GM19455 (cell line): ENCODE results near the gene CDK10.
"Not testable (repeated sequence)": the region's sequence is repeated elsewhere in the genome, so short reads cannot be mapped to it uniquely, and the experiment has no call there.

Source experiments
- ATAC-seq: cut with Tn5 transposase; IDR thresholded peaks from one replicate; pipeline ENCODE4 v1.9.1; 2021; ENCODE audit not compliant: unreplicated experiment

CDK10 gene

GRCh38 chr16:89667633-89668032 is 18.9 kb upstream of the CDK10 start:
- no peak for ATAC-seq

GRCh38 chr16:89668790-89669158 is 17.7 kb upstream of the CDK10 start:
- no peak for ATAC-seq

GRCh38 chr16:89669755-89670154 is 16.7 kb upstream of the CDK10 start:
- no peak for ATAC-seq

- no peak for ATAC-seq
Measured at GRCh38 chr16:89670496-89671431, 15.7 kb upstream of the CDK10 start.

GRCh38 chr16:89671565-89671964 is 14.9 kb upstream of the CDK10 start:
- not testable (repeated sequence) for ATAC-seq

GRCh38 chr16:89672177-89672941 is 14.1 kb upstream of the CDK10 start:
- ATAC-seq = no peak

GRCh38 chr16:89678258-89678657 is 8.2 kb upstream of the CDK10 start:
- ATAC-seq = no peak

- ATAC-seq = no peak
Measured at GRCh38 chr16:89685916-89686315, 573 bp upstream of the CDK10 start.

- ATAC-seq = peak; percentile 9
Measured at GRCh38 chr16:89687092-89687940, 827 bp downstream of the CDK10 start.

GRCh38 chr16:89688395-89688794 is 1.9 kb downstream of the CDK10 start:
- ATAC-seq = no peak

- ATAC-seq = no peak
Measured at GRCh38 chr16:89689142-89689541, 2.7 kb downstream of the CDK10 start.

GRCh38 chr16:89689621-89690020 is 3.1 kb downstream of the CDK10 start:
- ATAC-seq = not testable (repeated sequence)

- ATAC-seq = no peak
Measured at GRCh38 chr16:89690392-89690901, 4.0 kb downstream of the CDK10 start.

- ATAC-seq = no peak
Measured at GRCh38 chr16:89691231-89691985, 4.9 kb downstream of the CDK10 start.

GRCh38 chr16:89691986-89692569 is 5.6 kb downstream of the CDK10 start:
- no peak for ATAC-seq

- no peak for ATAC-seq
Measured at GRCh38 chr16:89693289-89693731, 6.8 kb downstream of the CDK10 start.

- no peak for ATAC-seq
Measured at GRCh38 chr16:89693931-89694783, 7.7 kb downstream of the CDK10 start.

- not testable (repeated sequence) for ATAC-seq
Measured at GRCh38 chr16:89694784-89695085, 8.2 kb downstream of the CDK10 start.
